Right lobe of liver (tissue), 6 donors: Measurements from ENCODE around the gene CDH4. TPM values are rescaled to one million over a fixed set of nuclear protein-coding genes. Genes with fewer than 3 reads are reported as not detected.

Source experiments
- ATAC-seq, 4 donors: fragments of 200-7000 bp; cut with Tn5 transposase; one replicate each; pipeline ENCODE4 v1.9.1; 2020; ENCODE audit warnings: mild to moderate bottlenecking in 4 of 4, moderate library complexity in 4 of 4
- DNase-seq, 3 donors: peaks; one replicate each; pipeline ENCODE4 v3.0.0-alpha.2; 2020
- H3K27ac ChIP-seq, 3 donors: fragments of 200-600 bp; one replicate each; pipeline ENCODE4 v1.8.0; 2022
- H3K27me3 ChIP-seq, 2 donors: fragments of 200-600 bp; one replicate each; pipeline ENCODE4 v1.8.0; 2022
- H3K36me3 ChIP-seq, 4 donors: fragments of 200-600 bp; sonication (generic) in 1 of 4; one replicate each; pipeline versions ENCODE4 v1.5.1 to v1.8.0; 2017 to 2022; ENCODE audit warnings: control low read depth in 1 of 4
- H3K4me1 ChIP-seq, 4 donors: fragments of 200-600 bp; sonication (generic) in 1 of 4; one replicate each; pipeline versions ENCODE4 v1.5.1 to v1.8.0; 2017 to 2022; ENCODE audit warnings: control low read depth in 1 of 4
- H3K4me3 ChIP-seq, 3 donors: fragments of 200-600 bp; one replicate each; pipeline ENCODE4 v1.8.0; 2022
- H3K9me3 ChIP-seq, 4 donors: fragments of 200-600 bp; sonication (generic) in 1 of 4; one replicate each; pipeline versions ENCODE4 v1.5.1 to v1.8.0; 2017 to 2022; ENCODE audit warnings: control low read depth in 1 of 4
- POLR2A ChIP-seq: fragments of 450-650 bp; IDR thresholded peaks from one replicate; pipeline ENCODE4 v1.6.1; 2017; ENCODE audit warnings: antibody characterized with exemption, mild to moderate bottlenecking
- WGBS: methylation state at CpG from one replicate; pipeline ENCODE4 v1.1.6; 2018; ENCODE audit warnings: low coverage, low lambda C conversion rate; ENCODE audit not compliant: insufficient coverage; ENCODE audit errors: missing lambda C conversion rate; 5-methylcytosine and 5-hydroxymethylcytosine counted together
- intact Hi-C, 2 donors: fragments of 100-400 bp; cut with DNase I; formaldehyde crosslinking; loops; one replicate each; pipeline versions ENCODE4 v1.11.2 to v1.14.1; 2022
- total RNA-seq, 6 experiments: library from RNA; depleted of rRNA in 2 of 6; stranded (reverse); fragments of >200 nt in 2 of 6; fragmentation: NEBNext Ultra II Directional in 3 of 6; extraction: Animal tissue kit (Norgen Biotek cat#: 25700) in 3 of 6; gene quantifications; one replicate each; pipeline versions ENCODE4 v1.1.0 to v1.2.4, GENCODE V29; 2016 to 2023
- TF ChIP-seq, protein P1 (sequence below), 4 donors: fragments of 200-600 bp in 3 of 4; fragments of 450-650 bp in 1 of 4; IDR thresholded peaks; one replicate each; pipeline versions ENCODE4 v1.5.1 to v1.8.0; 2016 to 2022; ENCODE audit warnings: antibody characterized with exemption in 4 of 4, mild to moderate bottlenecking in 2 of 4
- donor health status: DM: no; HTN: yes; CAD: no.
- donor health status: DM: no; HTN: no; CAD: no.
- donor health status: DM: no; HTN: no; CAD: no.
- donor health status: DM: no; HTN: yes; CAD: no.
- donor health status: DM: no; HTN: yes; CAD: no.

CDH4 gene
- total RNA-seq, 6 experiments from 2014 or later, result 0.02 to 0.14 (median 0.09) TPM; not detected in 3

DNA sequence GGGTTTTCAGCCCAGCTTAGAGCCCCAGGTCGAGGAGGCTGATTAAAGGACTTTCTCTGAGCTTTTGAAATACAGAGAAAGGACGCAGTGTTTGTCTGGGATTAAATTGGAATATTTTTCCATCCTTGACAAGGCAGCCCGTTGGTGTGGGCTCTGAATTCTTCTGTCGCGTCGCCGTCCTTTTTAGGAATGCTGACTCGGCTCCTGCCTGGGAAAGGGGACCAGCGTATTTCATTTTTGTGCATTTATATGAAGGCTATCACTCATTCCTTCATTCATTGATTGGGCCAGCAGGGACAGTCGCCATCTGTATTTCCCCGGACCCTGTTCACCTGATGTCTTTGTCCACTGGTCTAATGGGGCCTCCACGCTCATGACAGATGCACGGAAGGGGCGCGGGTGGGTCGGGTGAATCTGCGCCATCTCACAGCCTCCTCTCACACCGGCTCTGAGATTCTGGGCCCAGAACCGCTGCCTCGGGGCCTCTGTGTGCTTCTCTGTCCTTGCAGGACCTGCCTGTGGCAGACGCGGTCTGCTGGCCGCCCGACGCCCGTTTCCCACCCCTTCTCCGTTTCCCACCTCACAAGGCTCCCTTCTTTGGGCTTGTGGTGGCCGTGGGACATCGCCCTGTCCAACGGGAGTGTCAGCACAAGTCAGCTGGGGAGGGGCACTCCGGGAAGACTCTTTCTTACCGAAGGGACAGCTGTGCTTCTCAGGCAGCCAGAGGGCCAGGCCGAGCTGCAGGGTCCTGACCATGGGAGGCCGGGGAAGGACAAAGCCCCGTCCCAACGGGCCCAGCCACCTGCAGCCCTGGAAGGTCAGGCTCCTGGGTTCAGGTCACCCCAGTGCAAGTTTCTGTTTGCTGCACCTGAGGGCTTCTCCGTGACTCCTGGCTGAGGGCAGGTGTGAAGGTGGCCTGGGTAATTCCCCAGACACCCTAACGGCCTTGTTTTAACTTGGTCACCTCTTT is 656.3 kb downstream of the CDH4 start:
- Histone ChIP-seq H3K27ac (no peak overlapping the region), H3K4me3 (no peak overlapping the region), H3K27me3 (no peaks in the 10 kb centered on the region), H3K4me1 (no peaks in the 10 kb centered on the region), H3K36me3 (no peaks in the 10 kb centered on the region), H3K9me3 (no peaks in the 10 kb centered on the region)
- DNase-seq, result no peak
- intact Hi-C loops, result no loop called here
- WGBS, result 57% methylated on average over 23 of the region's 38 CpGs
- no peak for TF ChIP-seq POLR2A
- TF ChIP-seq, protein P1, sequence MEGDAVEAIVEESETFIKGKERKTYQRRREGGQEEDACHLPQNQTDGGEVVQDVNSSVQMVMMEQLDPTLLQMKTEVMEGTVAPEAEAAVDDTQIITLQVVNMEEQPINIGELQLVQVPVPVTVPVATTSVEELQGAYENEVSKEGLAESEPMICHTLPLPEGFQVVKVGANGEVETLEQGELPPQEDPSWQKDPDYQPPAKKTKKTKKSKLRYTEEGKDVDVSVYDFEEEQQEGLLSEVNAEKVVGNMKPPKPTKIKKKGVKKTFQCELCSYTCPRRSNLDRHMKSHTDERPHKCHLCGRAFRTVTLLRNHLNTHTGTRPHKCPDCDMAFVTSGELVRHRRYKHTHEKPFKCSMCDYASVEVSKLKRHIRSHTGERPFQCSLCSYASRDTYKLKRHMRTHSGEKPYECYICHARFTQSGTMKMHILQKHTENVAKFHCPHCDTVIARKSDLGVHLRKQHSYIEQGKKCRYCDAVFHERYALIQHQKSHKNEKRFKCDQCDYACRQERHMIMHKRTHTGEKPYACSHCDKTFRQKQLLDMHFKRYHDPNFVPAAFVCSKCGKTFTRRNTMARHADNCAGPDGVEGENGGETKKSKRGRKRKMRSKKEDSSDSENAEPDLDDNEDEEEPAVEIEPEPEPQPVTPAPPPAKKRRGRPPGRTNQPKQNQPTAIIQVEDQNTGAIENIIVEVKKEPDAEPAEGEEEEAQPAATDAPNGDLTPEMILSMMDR (IDR thresholded peaks at IDR 0.05), result no peak
- ATAC-seq, result no peak

GRCh38 chr20:61909028-61909427 is 657.0 kb downstream of the CDH4 start:
- Histone ChIP-seq H3K27me3 (no peaks in the 10 kb centered on the region), H3K9me3 (no peaks in the 10 kb centered on the region), H3K4me1 (no peaks in the 10 kb centered on the region), H3K36me3 (no peaks in the 10 kb centered on the region), H3K4me3 (no peak overlapping the region), H3K27ac (no peak overlapping the region)
- no CpG with 5 or more reads among the region's 9 CpGs for WGBS
- DNase-seq, result no peak
- intact Hi-C loops, result no loop called here
- no peak for ATAC-seq
- TF ChIP-seq, protein P1 (IDR thresholded peaks at IDR 0.05), result no peak
- no peak for TF ChIP-seq POLR2A

DNA sequence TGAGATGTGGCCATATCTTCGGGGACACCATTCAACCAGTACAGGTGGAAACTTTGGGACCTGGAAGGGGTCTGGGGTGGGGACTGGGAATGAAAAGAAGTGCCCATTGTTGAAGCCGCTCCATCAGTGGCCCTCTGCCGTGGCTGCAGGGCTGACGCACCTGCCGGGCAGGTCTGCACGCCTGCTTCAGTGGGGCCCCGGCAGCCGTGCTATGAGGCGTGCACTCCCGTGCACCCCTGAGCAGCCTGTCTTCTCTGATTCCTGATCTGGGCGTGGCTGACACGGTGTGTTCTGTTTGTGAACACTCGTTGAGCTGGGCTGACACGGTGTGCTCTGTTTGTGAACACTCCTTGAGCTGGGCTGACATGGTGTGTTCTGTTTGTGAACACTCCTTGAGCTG is 657.8 kb downstream of the CDH4 start:
- no peaks in the 10 kb centered on the region for H3K4me1 ChIP-seq
- no peaks in the 10 kb centered on the region for H3K27me3 ChIP-seq
- no peak overlapping the region for H3K27ac ChIP-seq
- no peak overlapping the region for H3K4me3 ChIP-seq
- no peaks in the 10 kb centered on the region for H3K9me3 ChIP-seq
- no peak for DNase-seq
- 0% methylated on average over 1 of the region's 14 CpGs for WGBS
- H3K36me3 ChIP-seq, result no peaks in the 10 kb centered on the region
- no peak for TF ChIP-seq POLR2A
- TF ChIP-seq, protein P1 (IDR thresholded peaks at IDR 0.05), result no peak
- intact Hi-C loops, result no loop called here
- ATAC-seq, result no peak

GRCh38 chr20:61911824-61912223 is 659.8 kb downstream of the CDH4 start:
- Histone ChIP-seq H3K27ac (no peak overlapping the region), H3K4me1 (no peaks in the 10 kb centered on the region), H3K4me3 (no peak overlapping the region), H3K27me3 (no peaks in the 10 kb centered on the region), H3K36me3 (no peaks in the 10 kb centered on the region), H3K9me3 (no peaks in the 10 kb centered on the region)
- 39% methylated on average over 3 of the region's 7 CpGs for WGBS
- ATAC-seq (no peak), DNase-seq (no peak)
- TF ChIP-seq, protein P1 (IDR thresholded peaks at IDR 0.05), result no peak
- no peak for TF ChIP-seq POLR2A
- intact Hi-C loops, result no loop called here
